ENCODE measurements around the gene KLHL29. TPM values are rescaled to one million over a fixed set of nuclear protein-coding genes. Genes with fewer than 3 reads are reported as not detected.
A peak's percentile ranks its signal among the peaks of the same experiment; 100 is the strongest.

KLHL29 gene
- total and polyA plus RNA-seq, 10 of the 15 experiments (the other 5 are each of a cell fraction or from before 2014, with no cell fraction given), result 1.4 to 19.5 (median 6.1) TPM

DNA sequence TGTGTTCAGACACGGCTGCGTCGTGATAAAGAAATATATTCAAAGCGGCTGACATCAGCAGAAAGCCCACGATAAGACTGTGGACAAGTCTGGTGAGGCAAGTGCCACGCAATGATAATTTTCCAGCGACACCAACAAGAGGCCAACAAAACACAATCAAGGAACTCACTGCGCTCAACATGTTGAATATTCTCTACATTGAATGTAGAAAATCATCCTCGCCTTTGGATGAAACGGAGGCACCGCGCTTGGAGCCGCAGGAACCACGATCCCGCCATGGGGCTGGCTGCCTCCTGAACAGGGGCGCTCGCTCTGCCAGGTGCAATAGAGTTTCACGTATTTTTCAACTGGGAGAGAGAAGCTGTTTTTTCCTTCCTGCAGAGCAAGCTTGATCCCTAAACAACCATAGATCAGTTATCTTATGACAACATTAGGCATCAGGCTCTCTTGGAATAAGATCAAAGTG lies 321.7 kb downstream of the KLHL29 start:
- FAIRE-seq, result no peak
- RAD21 ChIA-PET (ENCODE audit: unreplicated experiment), result no interaction called here

DNA sequence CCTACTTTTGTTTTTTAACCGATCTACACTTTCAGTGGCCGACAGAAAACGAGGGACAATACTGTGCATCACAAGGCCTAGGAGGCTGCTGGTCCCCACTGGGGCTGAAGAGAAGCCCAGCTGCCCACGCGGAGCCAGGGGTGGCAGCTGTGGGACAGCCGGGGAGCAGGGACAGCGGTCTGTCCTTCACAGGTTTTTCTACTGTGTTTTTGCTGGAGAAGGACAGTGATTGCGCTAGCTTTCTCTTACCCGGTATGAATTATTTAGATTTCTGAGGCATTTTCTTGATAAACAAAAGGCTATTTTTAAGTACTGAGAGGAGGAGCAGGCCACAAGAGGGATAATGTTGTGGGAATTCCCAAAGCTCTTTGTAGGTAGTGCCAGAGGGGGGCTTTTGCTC lies 322.1 kb downstream of the KLHL29 start:
- WGBS (ENCODE audit: insufficient coverage, insufficient replicate concordance, low lambda C conversion rate, missing lambda C conversion rate), result 97% methylated on average over 9 of the region's 9 CpGs
- Histone ChIP-seq H3K27ac (ENCODE audit: control insufficient read depth, insufficient read depth) (no peak overlapping the region), H3K4me3 (no peak overlapping the region), H3K4me2 (ENCODE audit: control insufficient read depth, insufficient read depth) (no peak overlapping the region), H3K79me2 (ENCODE audit: control insufficient read depth, insufficient read depth, low read length) (no peaks in the 10 kb centered on the region), H3K9me3 (replicated peaks; ENCODE audit: control insufficient read depth, insufficient read depth, low read length) (no peaks in the 10 kb centered on the region), H4K20me1 (ENCODE audit: control insufficient read depth, insufficient read depth) (no peaks in the 10 kb centered on the region), H3K36me3 (ENCODE audit: control insufficient read depth in 2 of 2, insufficient read depth in 2 of 2, low read length in 1 of 2) (peaks cover 4 to 5% of the 10 kb centered on the region in 2 experiments; a peak in 3 of 4 replicates), H3K4me1 (ENCODE audit: control insufficient read depth, insufficient read depth, low read length) (no peaks in the 10 kb centered on the region), H3K9ac (ENCODE audit: control insufficient read depth, insufficient read depth, low read length) (no peak overlapping the region), H2AFZ (ENCODE audit: control insufficient read depth, low read depth, low read length) (no peak overlapping the region), H3K27me3 (replicated peaks in 1 of 2; ENCODE audit: control insufficient read depth in 2 of 2, insufficient read depth in 2 of 2, low read length in 1 of 2) (no peaks in the 10 kb centered on the region)
- no TSS peak for BruUV-seq (replicated peaks)
- ChIA-PET POLR2A (no interaction called here), CTCF (no interaction called here), RAD21 (ENCODE audit: unreplicated experiment) (no interaction called here), SMC1A (ENCODE audit: uncharacterized antibody, unreplicated experiment) (no interaction called here)
- intact Hi-C loops (cut with micrococcal nuclease; ENCODE audit: unreplicated experiment), result no loop called here
- FAIRE-seq (no peak), DNase-seq (ENCODE audit: low read depth, low spot score) (no peak), ATAC-seq (no peak)
- in situ Hi-C loops (cut with MboI), result no loop called here
- TF ChIP-seq EGR1 (IDR thresholded peaks at IDR 0.05; ENCODE audit: borderline replicate concordance in 1 of 2, low read depth in 2 of 2, low read length in 2 of 2), result no peak
- TF ChIP-seq, protein P1, sequence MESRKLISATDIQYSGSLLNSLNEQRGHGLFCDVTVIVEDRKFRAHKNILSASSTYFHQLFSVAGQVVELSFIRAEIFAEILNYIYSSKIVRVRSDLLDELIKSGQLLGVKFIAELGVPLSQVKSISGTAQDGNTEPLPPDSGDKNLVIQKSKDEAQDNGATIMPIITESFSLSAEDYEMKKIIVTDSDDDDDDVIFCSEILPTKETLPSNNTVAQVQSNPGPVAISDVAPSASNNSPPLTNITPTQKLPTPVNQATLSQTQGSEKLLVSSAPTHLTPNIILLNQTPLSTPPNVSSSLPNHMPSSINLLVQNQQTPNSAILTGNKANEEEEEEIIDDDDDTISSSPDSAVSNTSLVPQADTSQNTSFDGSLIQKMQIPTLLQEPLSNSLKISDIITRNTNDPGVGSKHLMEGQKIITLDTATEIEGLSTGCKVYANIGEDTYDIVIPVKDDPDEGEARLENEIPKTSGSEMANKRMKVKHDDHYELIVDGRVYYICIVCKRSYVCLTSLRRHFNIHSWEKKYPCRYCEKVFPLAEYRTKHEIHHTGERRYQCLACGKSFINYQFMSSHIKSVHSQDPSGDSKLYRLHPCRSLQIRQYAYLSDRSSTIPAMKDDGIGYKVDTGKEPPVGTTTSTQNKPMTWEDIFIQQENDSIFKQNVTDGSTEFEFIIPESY (IDR thresholded peaks at IDR 0.05), result no peak
- TF ChIP-seq, protein P2, sequence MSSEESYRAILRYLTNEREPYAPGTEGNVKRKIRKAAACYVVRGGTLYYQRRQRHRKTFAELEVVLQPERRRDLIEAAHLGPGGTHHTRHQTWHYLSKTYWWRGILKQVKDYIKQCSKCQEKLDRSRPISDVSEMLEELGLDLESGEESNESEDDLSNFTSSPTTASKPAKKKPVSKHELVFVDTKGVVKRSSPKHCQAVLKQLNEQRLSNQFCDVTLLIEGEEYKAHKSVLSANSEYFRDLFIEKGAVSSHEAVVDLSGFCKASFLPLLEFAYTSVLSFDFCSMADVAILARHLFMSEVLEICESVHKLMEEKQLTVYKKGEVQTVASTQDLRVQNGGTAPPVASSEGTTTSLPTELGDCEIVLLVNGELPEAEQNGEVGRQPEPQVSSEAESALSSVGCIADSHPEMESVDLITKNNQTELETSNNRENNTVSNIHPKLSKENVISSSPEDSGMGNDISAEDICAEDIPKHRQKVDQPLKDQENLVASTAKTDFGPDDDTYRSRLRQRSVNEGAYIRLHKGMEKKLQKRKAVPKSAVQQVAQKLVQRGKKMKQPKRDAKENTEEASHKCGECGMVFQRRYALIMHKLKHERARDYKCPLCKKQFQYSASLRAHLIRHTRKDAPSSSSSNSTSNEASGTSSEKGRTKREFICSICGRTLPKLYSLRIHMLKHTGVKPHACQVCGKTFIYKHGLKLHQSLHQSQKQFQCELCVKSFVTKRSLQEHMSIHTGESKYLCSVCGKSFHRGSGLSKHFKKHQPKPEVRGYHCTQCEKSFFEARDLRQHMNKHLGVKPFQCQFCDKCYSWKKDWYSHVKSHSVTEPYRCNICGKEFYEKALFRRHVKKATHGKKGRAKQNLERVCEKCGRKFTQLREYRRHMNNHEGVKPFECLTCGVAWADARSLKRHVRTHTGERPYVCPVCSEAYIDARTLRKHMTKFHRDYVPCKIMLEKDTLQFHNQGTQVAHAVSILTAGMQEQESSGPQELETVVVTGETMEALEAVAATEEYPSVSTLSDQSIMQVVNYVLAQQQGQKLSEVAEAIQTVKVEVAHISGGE (CRISPR knock-in tag; IDR thresholded peaks at IDR 0.05), result no peak
- no peak for TF ChIP-seq MEF2B (IDR thresholded peaks at IDR 0.05; ENCODE audit: partially characterized antibody, poor library complexity, severe bottlenecking)

More for the DNA sequence above, 321.7 kb downstream of the KLHL29 start:
- no peaks in the 10 kb centered on the region for H3K9me3 ChIP-seq (replicated peaks; ENCODE audit: control insufficient read depth, insufficient read depth, low read length)
- in situ Hi-C loops (cut with MboI), result no loop called here
- CTCF ChIA-PET, result no interaction called here
- intact Hi-C loops (cut with micrococcal nuclease; ENCODE audit: unreplicated experiment), result no loop called here
- H3K27me3 ChIP-seq (replicated peaks in 1 of 2; ENCODE audit: control insufficient read depth in 2 of 2, insufficient read depth in 2 of 2, low read length in 1 of 2), result no peaks in the 10 kb centered on the region
- no peak overlapping the region for H3K27ac ChIP-seq (ENCODE audit: control insufficient read depth, insufficient read depth)
- SMC1A ChIA-PET (ENCODE audit: uncharacterized antibody, unreplicated experiment), result no interaction called here
- BruUV-seq (replicated peaks), result TSS peak; percentile 43
- H3K9ac ChIP-seq (ENCODE audit: control insufficient read depth, insufficient read depth, low read length), result no peak overlapping the region
- no peak overlapping the region for H2AFZ ChIP-seq (ENCODE audit: control insufficient read depth, low read depth, low read length)
- H4K20me1 ChIP-seq (ENCODE audit: control insufficient read depth, insufficient read depth), result no peaks in the 10 kb centered on the region
- 97% methylated on average over 18 of the region's 18 CpGs for WGBS (ENCODE audit: insufficient coverage, insufficient replicate concordance, low lambda C conversion rate, missing lambda C conversion rate)
- no peaks in the 10 kb centered on the region for H3K4me1 ChIP-seq (ENCODE audit: control insufficient read depth, insufficient read depth, low read length)
- H3K4me2 ChIP-seq (ENCODE audit: control insufficient read depth, insufficient read depth), result no peak overlapping the region
- ATAC-seq, result no peak
- peaks cover 4 to 5% of the 10 kb centered on the region in 2 experiments; a peak in 3 of 4 replicates for H3K36me3 ChIP-seq (ENCODE audit: control insufficient read depth in 2 of 2, insufficient read depth in 2 of 2, low read length in 1 of 2)
- no peak overlapping the region for H3K4me3 ChIP-seq
- DNase-seq (ENCODE audit: low read depth, low spot score), result no peak
- POLR2A ChIA-PET, result no interaction called here
- no peaks in the 10 kb centered on the region for H3K79me2 ChIP-seq (ENCODE audit: control insufficient read depth, insufficient read depth, low read length)
- TF ChIP-seq RUNX3 (IDR thresholded peaks at IDR 0.05; ENCODE audit: low read length), result no peak
- no peak for TF ChIP-seq JUNB (IDR thresholded peaks at IDR 0.05)
